ENCODE data around the gene APOA1. TPM values are rescaled to one million over a fixed set of nuclear protein-coding genes. Genes with fewer than 3 reads are reported as not detected.

APOA1 gene
- polyA plus RNA-seq, 3 donors = 76.0 to 179 (median 121) TPM

GRCh38 chr11:116865696-116866095, 28.3 kb upstream of the APOA1 start:
- DNase-seq = no peak

- DNase-seq = no peak
Observed at GRCh38 chr11:116864531-116864930, 27.1 kb upstream of the APOA1 start.

- DNase-seq = no peak
Observed at GRCh38 chr11:116862951-116863350, 25.5 kb upstream of the APOA1 start.

- DNase-seq = no peak
Observed at GRCh38 chr11:116862185-116862584, 24.8 kb upstream of the APOA1 start.

- no peak for DNase-seq
Observed at GRCh38 chr11:116861539-116861938, 24.1 kb upstream of the APOA1 start.

- no peak for DNase-seq
Observed at GRCh38 chr11:116860303-116860702, 22.9 kb upstream of the APOA1 start.

GRCh38 chr11:116859175-116859574, 21.8 kb upstream of the APOA1 start:
- DNase-seq = no peak

GRCh38 chr11:116857936-116858335, 20.5 kb upstream of the APOA1 start:
- no peak for DNase-seq

- DNase-seq = no peak
Observed at GRCh38 chr11:116857316-116857715, 19.9 kb upstream of the APOA1 start.

GRCh38 chr11:116856423-116856822, 19.0 kb upstream of the APOA1 start:
- no peak for DNase-seq

GRCh38 chr11:116855413-116855812, 18.0 kb upstream of the APOA1 start:
- DNase-seq = no peak

GRCh38 chr11:116853461-116854073, 16.1 kb upstream of the APOA1 start:
- no peak for DNase-seq

GRCh38 chr11:116852261-116853031, 15.0 kb upstream of the APOA1 start:
- DNase-seq = no peak

- DNase-seq = no peak
Observed at GRCh38 chr11:116851626-116852025, 14.2 kb upstream of the APOA1 start.

GRCh38 chr11:116849486-116849885, 12.1 kb upstream of the APOA1 start:
- DNase-seq = no peak

- DNase-seq = no peak
Observed at GRCh38 chr11:116849060-116849459, 11.6 kb upstream of the APOA1 start.

- DNase-seq = no peak
Observed at GRCh38 chr11:116847612-116848011, 10.2 kb upstream of the APOA1 start.

GRCh38 chr11:116844722-116845121, 7.3 kb upstream of the APOA1 start:
- no peak for DNase-seq

GRCh38 chr11:116843661-116844060, 6.2 kb upstream of the APOA1 start:
- DNase-seq = no peak

- DNase-seq = no peak
Observed at GRCh38 chr11:116842909-116843308, 5.5 kb upstream of the APOA1 start.

- DNase-seq = no peak
Observed at GRCh38 chr11:116842117-116842516, 4.7 kb upstream of the APOA1 start.

- DNase-seq = no peak
Observed at GRCh38 chr11:116840746-116841296, 3.4 kb upstream of the APOA1 start.

- no peak for DNase-seq
Observed at GRCh38 chr11:116840224-116840745, 2.9 kb upstream of the APOA1 start.
